Colonic mucosa (tissue), 4 donors: ENCODE measurements around the gene MXRA7. TPM values are rescaled to one million over a fixed set of nuclear protein-coding genes. Genes with fewer than 3 reads are reported as not detected.

Experiments used
- DNase-seq: peaks from one replicate; pipeline ENCODE4 v3.0.0-alpha.2; 2020
- H3K27ac ChIP-seq: fragments of 200-600 bp; one replicate; pipeline ENCODE4 v1.8.0; 2021
- H3K27me3 ChIP-seq: fragments of 200-600 bp; one replicate; pipeline ENCODE4 v1.8.0; 2021
- H3K36me3 ChIP-seq: fragments of 200-600 bp; one replicate; pipeline ENCODE4 v1.8.0; 2021
- H3K4me1 ChIP-seq: fragments of 200-600 bp; one replicate; pipeline ENCODE4 v1.8.0; 2021; ENCODE audit warnings: mild to moderate bottlenecking
- H3K4me3 ChIP-seq: fragments of 200-600 bp; one replicate; pipeline ENCODE4 v1.8.0; 2021
- H3K9ac ChIP-seq, 2 donors: one replicate each; pipeline ENCODE4 v1.7.0; 2013; ENCODE audit warnings: control low read depth in 2 of 2, low read depth in 2 of 2, low read length in 2 of 2
- H3K9me3 ChIP-seq: fragments of 200-600 bp; one replicate; pipeline ENCODE4 v1.8.0; 2021
- CTCF ChIP-seq: fragments of 200-600 bp; IDR thresholded peaks from one replicate; pipeline ENCODE4 v1.8.0; 2022; ENCODE audit warnings: antibody characterized with exemption, mild to moderate bottlenecking
- intact Hi-C: fragments of 100-400 bp; cut with DNase I; formaldehyde crosslinking; loops from one replicate; pipeline ENCODE4 v1.14.1; 2022
- microRNA-seq: library from miRNA; unstranded; fragments of <30 nt; microRNA quantifications from one replicate; pipeline ENCODE4, GENCODE V29; 2019
- total RNA-seq, 2 donors: library from RNA; stranded (reverse); fragmentation: NEBNext Ultra II Directional in 1 of 2; extraction: Animal tissue kit (Norgen Biotek cat#: 25700) in 1 of 2; gene quantifications; one replicate each; pipeline ENCODE4 v1.2.1, GENCODE V29; 2021
- donor health status: healthy.
- donor health status: DM: no; HTN: no; CAD: no.
- donor health status: DM: no; HTN: no; CAD: no.

Gene MXRA7
- total RNA-seq, 2 donors from 2014 or later = 20.3 to 39.3 TPM

- DNase-seq = no peak
- no peaks in the 10 kb centered on the region for H3K27me3 ChIP-seq
- H3K4me1 ChIP-seq = no peaks in the 10 kb centered on the region
- no peak for TF ChIP-seq CTCF
- no peak overlapping the region for H3K4me3 ChIP-seq
- H3K27ac ChIP-seq = no peak overlapping the region
- H3K36me3 ChIP-seq = no peaks in the 10 kb centered on the region
- no peaks in the 10 kb centered on the region for H3K9me3 ChIP-seq
- peak overlapping the region in 1 of 2 donors; percentile 44 for H3K9ac ChIP-seq
- intact Hi-C loops = loop anchor here (5.0 kb wide), 1 partner anchor 66 kb away; a partner anchor contains a TSS
Observed at GRCh38 chr17:76633628-76634328, 77.0 kb downstream of the MXRA7 start.

- H3K27ac ChIP-seq = no peak overlapping the region
- no peak overlapping the region for H3K4me3 ChIP-seq
- H3K27me3 ChIP-seq = no peaks in the 10 kb centered on the region
- H3K36me3 ChIP-seq = no peaks in the 10 kb centered on the region
- no peaks in the 10 kb centered on the region for H3K4me1 ChIP-seq
- no peak for DNase-seq
- no peak for TF ChIP-seq CTCF
- peak overlapping the region in 1 of 2 donors; percentile 8 for H3K9ac ChIP-seq
- no peaks in the 10 kb centered on the region for H3K9me3 ChIP-seq
- intact Hi-C loops = loop anchor here (5.0 kb wide), 1 partner anchor 65 kb away; a partner anchor contains a TSS
Observed at GRCh38 chr17:76631821-76632565, 78.8 kb downstream of the MXRA7 start.

GRCh38 chr17:76630151-76630550, 80.6 kb downstream of the MXRA7 start:
- H3K36me3 ChIP-seq = no peaks in the 10 kb centered on the region
- intact Hi-C loops = loop anchor here (5.0 kb wide), 1 partner anchor 63 kb away; a partner anchor contains a TSS
- H3K27ac ChIP-seq = no peak overlapping the region
- H3K27me3 ChIP-seq = no peaks in the 10 kb centered on the region
- peak overlapping the region in 1 of 2 donors; percentile 26 for H3K9ac ChIP-seq
- no peak for DNase-seq
- no peak overlapping the region for H3K4me3 ChIP-seq
- no peaks in the 10 kb centered on the region for H3K4me1 ChIP-seq
- no peaks in the 10 kb centered on the region for H3K9me3 ChIP-seq
- TF ChIP-seq CTCF = no peak

Small RNA genes lying within 50 kb of the gene (microRNA-seq; reads per million reads assigned to microRNA genes)
- 2.2 reads per million for gene MIR636

Other genes with a start within 250 kb of the MXRA7 start
- gene AANAT, start 243.4 kb downstream of the MXRA7 start, total RNA-seq = not detected
- 10 to 100 TPM; 11.6 to 23.9 TPM for gene RHBDF2, start 209.5 kb downstream of the MXRA7 start, total RNA-seq
- 1 to 10 TPM; 4.7 to 9.9 TPM for gene CYGB, start 173.3 kb downstream of the MXRA7 start, total RNA-seq
- 1 to 10 TPM in 1 of 2 donors, under 1 TPM in 1; 0.29 to 1.2 TPM for gene PRCD, start 170.9 kb downstream of the MXRA7 start, total RNA-seq
- 1 to 10 TPM; 3.8 to 6.3 TPM for gene ST6GALNAC2, start 125.1 kb downstream of the MXRA7 start, total RNA-seq
- gene ST6GALNAC1, start 67.2 kb downstream of the MXRA7 start, total RNA-seq = 100 to 1,000 TPM; 311 to 465 TPM
- gene JMJD6, start 15.6 kb upstream of the MXRA7 start, total RNA-seq = 10 to 100 TPM; 38.6 to 41.6 TPM
- gene METTL23, start 15.9 kb upstream of the MXRA7 start, total RNA-seq = 10 to 100 TPM; 21.7 to 29.7 TPM
- gene SRSF2, start 26.4 kb upstream of the MXRA7 start, total RNA-seq = 100 to 1,000 TPM; 163 to 300 TPM
- 10 to 100 TPM; 24.9 to 38.9 TPM for gene MFSD11, start 27.2 kb upstream of the MXRA7 start, total RNA-seq
- under 1 TPM; 0.05 to 0.27 TPM for gene MGAT5B, start 157.4 kb upstream of the MXRA7 start, total RNA-seq